BE2C (cell line): Measurements from ENCODE around the gene CDH23.

Experiments used
- DNase-seq: peaks from one replicate; pipeline ENCODE4 v3.0.0-alpha.2; 2020
- H3K27me3 ChIP-seq: fragments of 250-450 bp; sonication (Bioruptor Pico); 2 replicates; pipeline ENCODE4 v1.5.1; 2020; ENCODE audit warnings: mild to moderate bottlenecking
- H3K36me3 ChIP-seq: fragments of 250-450 bp; sonication (Bioruptor Pico); 2 replicates; pipeline ENCODE4 v1.5.1; 2020; ENCODE audit warnings: mild to moderate bottlenecking
- H3K4me1 ChIP-seq: fragments of 250-450 bp; sonication (Bioruptor Pico); 2 replicates; pipeline ENCODE4 v1.5.1; 2020
- H3K4me3 ChIP-seq: 2 replicates; pipeline ENCODE4 v1.5.1; 2011; ENCODE audit warnings: low read depth, low read length
- H3K9me3 ChIP-seq: fragments of 250-450 bp; sonication (Bioruptor Pico); 2 replicates; pipeline ENCODE4 v1.5.1; 2020
- TF ChIP-seq, protein P1 (sequence below): IDR thresholded peaks from 2 replicates; pipeline ENCODE4 v1.5.1; 2012; ENCODE audit warnings: mild to moderate bottlenecking, low read depth, low read length

Gene CDH23

DNA sequence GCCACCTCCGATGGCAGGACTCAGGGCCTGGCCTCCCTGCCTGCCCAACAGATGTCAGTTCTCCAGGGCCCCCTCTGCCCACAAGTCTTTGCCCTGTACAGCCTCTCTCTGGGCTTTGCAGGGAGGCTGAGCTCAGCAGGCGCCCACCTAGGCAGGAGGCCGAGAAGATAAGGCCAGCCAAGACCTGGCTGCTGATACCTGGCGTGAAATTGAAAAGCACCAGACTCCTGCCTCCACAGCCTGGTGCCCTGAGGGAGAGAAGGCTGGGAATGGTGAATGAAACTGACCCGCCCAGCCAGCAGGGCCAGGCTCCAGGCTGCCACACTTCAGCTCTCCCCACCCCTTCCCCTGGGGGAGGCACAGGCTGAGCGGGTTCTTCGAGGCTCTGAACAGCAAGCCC lies 145.8 kb downstream of the CDH23 start:
- TF ChIP-seq, protein P1, sequence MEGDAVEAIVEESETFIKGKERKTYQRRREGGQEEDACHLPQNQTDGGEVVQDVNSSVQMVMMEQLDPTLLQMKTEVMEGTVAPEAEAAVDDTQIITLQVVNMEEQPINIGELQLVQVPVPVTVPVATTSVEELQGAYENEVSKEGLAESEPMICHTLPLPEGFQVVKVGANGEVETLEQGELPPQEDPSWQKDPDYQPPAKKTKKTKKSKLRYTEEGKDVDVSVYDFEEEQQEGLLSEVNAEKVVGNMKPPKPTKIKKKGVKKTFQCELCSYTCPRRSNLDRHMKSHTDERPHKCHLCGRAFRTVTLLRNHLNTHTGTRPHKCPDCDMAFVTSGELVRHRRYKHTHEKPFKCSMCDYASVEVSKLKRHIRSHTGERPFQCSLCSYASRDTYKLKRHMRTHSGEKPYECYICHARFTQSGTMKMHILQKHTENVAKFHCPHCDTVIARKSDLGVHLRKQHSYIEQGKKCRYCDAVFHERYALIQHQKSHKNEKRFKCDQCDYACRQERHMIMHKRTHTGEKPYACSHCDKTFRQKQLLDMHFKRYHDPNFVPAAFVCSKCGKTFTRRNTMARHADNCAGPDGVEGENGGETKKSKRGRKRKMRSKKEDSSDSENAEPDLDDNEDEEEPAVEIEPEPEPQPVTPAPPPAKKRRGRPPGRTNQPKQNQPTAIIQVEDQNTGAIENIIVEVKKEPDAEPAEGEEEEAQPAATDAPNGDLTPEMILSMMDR: no peak
- peaks cover 9% of the 10 kb centered on the region for H3K4me1 ChIP-seq
- peak; percentile 61 for DNase-seq
- H3K9me3 ChIP-seq: no peaks in the 10 kb centered on the region
- no peak overlapping the region for H3K4me3 ChIP-seq
- H3K27me3 ChIP-seq: no peaks in the 10 kb centered on the region
- H3K36me3 ChIP-seq: no peaks in the 10 kb centered on the region

DNA sequence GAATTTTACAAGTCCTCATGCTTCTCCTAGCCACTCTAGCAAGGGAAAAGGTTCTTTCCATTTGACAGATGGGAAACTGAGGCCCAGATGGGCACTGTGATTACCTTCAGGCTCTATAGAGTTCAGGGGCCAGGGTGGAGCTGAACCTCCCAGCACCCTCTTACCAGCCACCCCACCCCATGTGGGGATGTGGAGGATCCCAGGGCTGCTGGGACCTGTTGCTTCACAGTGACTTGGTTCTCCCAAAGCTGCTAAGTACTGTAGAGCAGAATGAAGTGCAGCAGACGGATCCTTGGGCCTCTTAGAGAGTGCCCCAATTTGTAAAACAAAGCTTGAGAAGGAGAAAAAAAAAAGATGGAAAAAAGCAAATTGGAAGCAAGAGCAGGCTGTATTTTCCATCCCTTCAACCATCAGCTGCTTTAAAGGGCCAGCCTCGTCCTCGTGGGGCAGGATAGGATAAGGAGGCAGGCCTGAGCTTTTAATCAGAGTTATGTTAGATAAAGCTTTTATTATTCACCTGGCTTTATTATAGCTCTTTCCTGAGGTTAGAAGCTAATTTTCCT lies 147.0 kb downstream of the CDH23 start:
- no peak for DNase-seq
- Histone ChIP-seq H3K36me3 (no peaks in the 10 kb centered on the region), H3K4me1 (peaks cover 19% of the 10 kb centered on the region), H3K9me3 (no peaks in the 10 kb centered on the region), H3K27me3 (no peaks in the 10 kb centered on the region), H3K4me3 (no peak overlapping the region)
- TF ChIP-seq, protein P1: no peak

- TF ChIP-seq, protein P1: no peak
- Histone ChIP-seq H3K4me3 (no peak overlapping the region), H3K4me1 (peaks cover 19% of the 10 kb centered on the region), H3K9me3 (no peaks in the 10 kb centered on the region), H3K27me3 (no peaks in the 10 kb centered on the region), H3K36me3 (no peaks in the 10 kb centered on the region)
- DNase-seq: no peak
Observed at GRCh38 chr10:71545001-71545400, 148.3 kb downstream of the CDH23 start.

- H3K27me3 ChIP-seq: no peaks in the 10 kb centered on the region
Observed at GRCh38 chr10:71546220-71546619, 149.5 kb downstream of the CDH23 start.

GRCh38 chr10:71547312-71547711 lies 150.6 kb downstream of the CDH23 start:
- TF ChIP-seq, protein P1: no peak
- Histone ChIP-seq H3K4me3 (no peak overlapping the region), H3K27me3 (no peaks in the 10 kb centered on the region), H3K36me3 (no peaks in the 10 kb centered on the region), H3K4me1 (peaks cover 18% of the 10 kb centered on the region), H3K9me3 (no peaks in the 10 kb centered on the region)
- peak; percentile 33 for DNase-seq

More at GRCh38 chr10:71546220-71546619, 149.5 kb downstream of the CDH23 start:
- TF ChIP-seq, protein P1: no peak
- no peaks in the 10 kb centered on the region for H3K36me3 ChIP-seq
- H3K9me3 ChIP-seq: no peaks in the 10 kb centered on the region
- peaks cover 19% of the 10 kb centered on the region for H3K4me1 ChIP-seq
- no peak overlapping the region for H3K4me3 ChIP-seq
- no peak for DNase-seq

DNA sequence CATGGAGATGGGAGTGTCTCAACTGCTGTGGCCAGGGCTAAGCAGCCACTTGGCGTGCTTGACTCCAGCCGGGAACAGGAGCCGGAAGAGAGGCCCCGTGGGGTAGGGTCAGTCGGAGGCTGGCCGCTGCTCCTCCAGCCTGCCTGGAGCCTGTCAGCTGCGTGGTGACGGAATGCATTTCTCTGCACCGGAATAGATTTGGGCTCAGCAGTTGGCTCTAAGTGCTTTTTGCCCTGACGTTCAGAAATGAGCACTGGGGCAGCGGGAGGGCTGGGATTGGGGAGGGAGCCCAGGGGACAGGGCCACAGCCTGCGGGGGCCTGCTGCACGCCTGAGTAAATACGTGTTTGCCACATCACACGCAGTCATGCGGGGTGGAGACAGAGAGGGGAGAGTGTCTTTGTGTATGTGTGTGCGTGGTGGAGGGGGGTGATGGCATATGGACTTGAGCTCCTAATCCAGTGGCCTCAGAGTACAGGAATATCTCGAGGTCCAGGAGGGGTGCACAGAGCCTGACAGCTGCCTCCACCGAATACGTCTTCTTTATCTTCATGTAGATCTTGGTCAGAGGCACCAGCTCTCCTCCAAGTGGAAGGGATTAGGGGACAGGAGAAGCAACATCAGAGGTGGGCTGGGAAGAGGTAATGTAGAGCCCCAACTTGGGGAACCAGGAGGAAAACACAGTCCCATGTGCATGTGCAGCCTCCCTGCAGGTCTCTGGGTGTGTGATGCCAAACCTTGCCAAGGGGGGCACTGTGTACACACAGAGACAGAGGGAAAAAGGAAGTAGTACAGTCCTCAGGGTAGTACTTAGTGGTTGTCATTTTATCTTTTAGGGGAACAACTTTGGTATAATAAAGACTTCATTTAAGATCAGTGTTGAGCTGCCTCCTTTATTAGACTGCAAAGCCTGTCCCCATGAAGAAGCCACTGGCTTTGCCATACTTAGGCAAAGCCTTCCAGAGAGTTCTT lies 151.4 kb downstream of the CDH23 start:
- TF ChIP-seq, protein P1: peak; percentile 62
- H3K4me1 ChIP-seq: peaks cover 13% of the 10 kb centered on the region
- no peak overlapping the region; the same call in 1 of the 2 replicates for H3K4me3 ChIP-seq
- no peaks in the 10 kb centered on the region for H3K36me3 ChIP-seq
- peak; percentile 59 for DNase-seq
- H3K27me3 ChIP-seq: no peaks in the 10 kb centered on the region
- H3K9me3 ChIP-seq: no peaks in the 10 kb centered on the region
